H1 (cell line): ENCODE measurements around the gene SYDE2. TPM values are rescaled to one million over a fixed set of nuclear protein-coding genes. Genes with fewer than 3 reads are reported as not detected.

Experiments
- BCL11A ChIP-seq, 2 experiments: IDR thresholded peaks; one replicate each; pipeline ENCODE4 v1.6.1; 2011; ENCODE audit warnings: low read depth in 2 of 2, low read length in 2 of 2, mild to moderate bottlenecking in 2 of 2
- CREB1 ChIP-seq: IDR thresholded peaks from 2 replicates; pipeline ENCODE4 v1.6.1; 2012; ENCODE audit warnings: inconsistent platforms
- EP300 ChIP-seq, 2 experiments: IDR thresholded peaks; 1 replicate in 1 of 2; 2 replicates in 1 of 2; pipeline ENCODE4 v1.6.1; 2011 to 2012; ENCODE audit warnings: low read depth in 2 of 2, low read length in 2 of 2, mild to moderate bottlenecking in 2 of 2, borderline replicate concordance in 1 of 2, inconsistent platforms in 1 of 2, moderate library complexity in 1 of 2
- HDAC6 ChIP-seq: IDR thresholded peaks from one replicate; pipeline ENCODE4 v1.7.1; 2012; ENCODE audit warnings: low read depth, mild to moderate bottlenecking, inconsistent platforms, low read length, moderate library complexity
- KDM1A ChIP-seq: fragments of 200-600, 300-600 bp; sonication (generic); IDR thresholded peaks from 2 replicates; pipeline ENCODE4 v1.7.1; 2016; ENCODE audit warnings: mild to moderate bottlenecking, low read length, borderline replicate concordance
- SAP30 ChIP-seq: fragments of 300-600 bp; sonication (generic); IDR thresholded peaks from 2 replicates; pipeline ENCODE4 v1.7.1; 2012; ENCODE audit warnings: low read length, moderate library complexity, mild to moderate bottlenecking, inconsistent platforms; ENCODE audit not compliant: insufficient read depth, insufficient replicate concordance
- SIN3A ChIP-seq, 2 experiments: IDR thresholded peaks in 1 of 2; conservative IDR thresholded peaks in 1 of 2; 2 replicates each; pipeline ENCODE4 v1.6.1; 2011 to 2012; ENCODE audit warnings: low read length in 2 of 2, improper control_type of control experiment in 1 of 2, low read depth in 1 of 2, mild to moderate bottlenecking in 1 of 2
- SIX5 ChIP-seq: IDR thresholded peaks from 2 replicates; pipeline ENCODE4 v1.6.1; 2011; ENCODE audit warnings: mild to moderate bottlenecking, low read depth, low read length
- TEAD4 ChIP-seq: IDR thresholded peaks from 2 replicates; pipeline ENCODE4 v1.6.1; 2012; ENCODE audit warnings: low read depth, low read length, inconsistent platforms, mixed read lengths
- polyA plus RNA-seq, 7 experiments: library from polyadenylated mRNA; depleted of rRNA in 3 of 7; stranded (reverse) in 5 of 7; unstranded in 2 of 7; fragments of >200 nt in 5 of 7; fragments of 200-250 nt in 2 of 7; gene quantifications; 1 replicate in 5 of 7; 2 replicates in 1 of 7; 4 replicates in 1 of 7; pipeline versions ENCODE4 v1.2.1 to v1.2.3, GENCODE V29; 2011 to 2013; ENCODE audit warnings: missing spikeins in 2 of 7, mixed read lengths in 2 of 7
- total RNA-seq: library from RNA; stranded (reverse); fragmentation: NEBNext Ultra II Directional; extraction: Animal tissue kit (Norgen Biotek cat#: 25700); gene quantifications from 2 replicates; pipeline ENCODE4 v1.2.1, GENCODE V29; 2021

The SYDE2 gene
- total and polyA plus RNA-seq, 2 of the 8 experiments (the other 6 are each of a cell fraction or from before 2014, with no cell fraction given), result 1.6 to 14.6 TPM

GRCh38 chr1:85224295-85224694, 23.5 kb upstream of the SYDE2 start (continued):
- no peak for TF ChIP-seq KDM1A
- no peak for TF ChIP-seq CREB1
- TF ChIP-seq HDAC6, result no peak
- no peak for TF ChIP-seq TEAD4
- no peak for TF ChIP-seq BCL11A (IDR thresholded peaks at IDR 0.05; ENCODE audit: low read depth in 2 of 2, low read length in 2 of 2)
- no peak for TF ChIP-seq SAP30
- no peak for TF ChIP-seq SIX5
- no peak for TF ChIP-seq EP300 (IDR thresholded peaks at IDR 0.05; ENCODE audit: borderline replicate concordance in 1 of 2, low read depth in 2 of 2, low read length in 2 of 2)
- no peak for TF ChIP-seq SIN3A (conservative IDR thresholded peaks at IDR 0.05 in 1 of 2, IDR thresholded peaks at IDR 0.05 in 1 of 2; ENCODE audit: low read depth in 1 of 2, low read length in 2 of 2)
- TF ChIP-seq, all 59 proteins: peak for 0
